ENCODE measurements around the gene CDK7.

Gene CDK7

GRCh38 chr5:69257577-69257976 is 22.9 kb downstream of the CDK7 start:
- H3K27ac ChIP-seq: no peak overlapping the region
- DNase-seq: no peak
- TF ChIP-seq CTCF (IDR thresholded peaks at IDR 0.05; ENCODE audit: low read depth, low read length, missing control alignments): no peak
- no peak overlapping the region for H3K4me3 ChIP-seq (ENCODE audit: low read depth, low read length)
- no peaks in the 10 kb centered on the region for H3K27me3 ChIP-seq (replicated peaks)
- H3K36me3 ChIP-seq (replicated peaks): peaks cover 38% of the 10 kb centered on the region
- in situ Hi-C loops (cut with HindIII; ENCODE audit: low pct_ligation_motif_present, low sequenced_read_pairs): no loop called here

- Histone ChIP-seq H3K27ac (no peak overlapping the region), H3K36me3 (replicated peaks) (peaks cover 55% of the 10 kb centered on the region), H3K27me3 (replicated peaks) (no peaks in the 10 kb centered on the region), H3K4me3 (ENCODE audit: low read depth, low read length) (no peak overlapping the region)
- TF ChIP-seq CTCF (IDR thresholded peaks at IDR 0.05; ENCODE audit: low read depth, low read length, missing control alignments): no peak
- in situ Hi-C loops (cut with HindIII; ENCODE audit: low pct_ligation_motif_present, low sequenced_read_pairs): no loop called here
- DNase-seq: no peak
Observed at GRCh38 chr5:69261034-69261433, 26.3 kb downstream of the CDK7 start.

- TF ChIP-seq CTCF (IDR thresholded peaks at IDR 0.05; ENCODE audit: low read depth, low read length, missing control alignments): peak; percentile 56
Observed at GRCh38 chr5:69265931-69266330, 31.2 kb downstream of the CDK7 start.

GRCh38 chr5:69268899-69269298 is 34.2 kb downstream of the CDK7 start:
- Histone ChIP-seq H3K36me3 (replicated peaks) (peaks cover 37% of the 10 kb centered on the region), H3K27ac (no peak overlapping the region)
- DNase-seq: no peak

More at GRCh38 chr5:69265931-69266330, 31.2 kb downstream of the CDK7 start:
- Histone ChIP-seq H3K4me3 (ENCODE audit: low read depth, low read length) (no peak overlapping the region), H3K27me3 (replicated peaks) (no peaks in the 10 kb centered on the region), H3K27ac (no peak overlapping the region), H3K36me3 (replicated peaks) (peaks cover 53% of the 10 kb centered on the region)
- DNase-seq: no peak
- in situ Hi-C loops (cut with HindIII; ENCODE audit: low pct_ligation_motif_present, low sequenced_read_pairs): no loop called here

GRCh38 chr5:69270840-69271239 is 36.2 kb downstream of the CDK7 start:
- peaks cover 35% of the 10 kb centered on the region for H3K36me3 ChIP-seq (replicated peaks)
- no peaks in the 10 kb centered on the region for H3K27me3 ChIP-seq (replicated peaks)
- H3K4me3 ChIP-seq (ENCODE audit: low read depth, low read length): no peak overlapping the region
- TF ChIP-seq CTCF (IDR thresholded peaks at IDR 0.05; ENCODE audit: low read depth, low read length, missing control alignments): no peak
- no peak overlapping the region for H3K27ac ChIP-seq
- in situ Hi-C loops (cut with HindIII; ENCODE audit: low pct_ligation_motif_present, low sequenced_read_pairs): no loop called here
- no peak for DNase-seq

More at GRCh38 chr5:69268899-69269298, 34.2 kb downstream of the CDK7 start:
- no peak overlapping the region for H3K4me3 ChIP-seq (ENCODE audit: low read depth, low read length)
- in situ Hi-C loops (cut with HindIII; ENCODE audit: low pct_ligation_motif_present, low sequenced_read_pairs): no loop called here
- TF ChIP-seq CTCF (IDR thresholded peaks at IDR 0.05; ENCODE audit: low read depth, low read length, missing control alignments): no peak
- no peaks in the 10 kb centered on the region for H3K27me3 ChIP-seq (replicated peaks)

GRCh38 chr5:69271376-69271775 is 36.7 kb downstream of the CDK7 start:
- H3K36me3 ChIP-seq (replicated peaks): peaks cover 36% of the 10 kb centered on the region
- H3K27ac ChIP-seq: peak overlapping the region; percentile 47
- H3K27me3 ChIP-seq (replicated peaks): no peaks in the 10 kb centered on the region
- H3K4me3 ChIP-seq (ENCODE audit: low read depth, low read length): no peak overlapping the region
- peak; percentile 77 for DNase-seq
- in situ Hi-C loops (cut with HindIII; ENCODE audit: low pct_ligation_motif_present, low sequenced_read_pairs): no loop called here
- TF ChIP-seq CTCF (IDR thresholded peaks at IDR 0.05; ENCODE audit: low read depth, low read length, missing control alignments): no peak

Measured in brain microvascular endothelial cell (primary cell).